Common myeloid progenitor, CD34-positive (primary cell): ENCODE data around the gene CRB2.

Experiments
- CTCF ChIA-PET: fragments of 350-600 bp; sonication (Branson Sonifier 250); formaldehyde crosslinking; loops from one replicate; lab custom pipeline; 2021; ENCODE audit warnings: antibody characterized with exemption; lab: Charles Lee
- POLR2A ChIA-PET: fragments of 350-600 bp; sonication (Branson Sonifier 250); formaldehyde crosslinking; loops from one replicate; lab custom pipeline; 2021; ENCODE audit warnings: antibody characterized with exemption; lab: Charles Lee
- DNase-seq, 3 donors: peaks; one replicate each; pipeline versions ENCODE4 v3.0.0 to v3.0.0-alpha.2; 2013
- H3K27ac ChIP-seq, 2 experiments: 1 replicate in 1 of 2; 2 replicates in 1 of 2; pipeline ENCODE4 v1.7.0; 2013; ENCODE audit warnings: inconsistent platforms in 2 of 2, low read length in 2 of 2, mild to moderate bottlenecking in 2 of 2, low read depth in 1 of 2, moderate library complexity in 1 of 2; ENCODE audit not compliant: severe bottlenecking in 2 of 2, insufficient read depth in 1 of 2, poor library complexity in 1 of 2
- H3K27me3 ChIP-seq, 5 experiments: replicated peaks in 2 of 5; 1 replicate in 3 of 5; 2 replicates in 2 of 5; pipeline versions ENCODE4 v1.6.1 to v1.7.0; 2013; ENCODE audit warnings: low read length in 4 of 5, mild to moderate bottlenecking in 2 of 5, moderate library complexity in 2 of 5, inconsistent platforms in 1 of 5; ENCODE audit not compliant: insufficient read depth in 5 of 5, control insufficient read depth in 4 of 5
- H3K36me3 ChIP-seq, 4 experiments: 1 replicate in 2 of 4; 2 replicates in 2 of 4; pipeline versions ENCODE4 v1.6.1 to v1.7.0; 2013; ENCODE audit warnings: low read length in 3 of 4, control low read depth in 1 of 4, mild to moderate bottlenecking in 1 of 4; ENCODE audit not compliant: control insufficient read depth in 4 of 4, insufficient read depth in 4 of 4
- H3K4me1 ChIP-seq, 4 experiments: 1 replicate in 3 of 4; 2 replicates in 1 of 4; pipeline versions ENCODE4 v1.6.1 to v1.7.1; 2013; ENCODE audit warnings: low read length in 3 of 4, mild to moderate bottlenecking in 3 of 4, control low read depth in 1 of 4, inconsistent platforms in 1 of 4, moderate library complexity in 1 of 4; ENCODE audit not compliant: control insufficient read depth in 4 of 4, insufficient read depth in 4 of 4; ENCODE audit errors: control extremely low read depth in 1 of 4
- H3K4me3 ChIP-seq, 7 experiments: 1 replicate in 4 of 7; 2 replicates in 3 of 7; pipeline versions ENCODE4 v1.5.1 to v1.7.0; 2013; ENCODE audit warnings: mild to moderate bottlenecking in 7 of 7, low read length in 6 of 7, moderate library complexity in 6 of 7, inconsistent platforms in 2 of 7, low read depth in 2 of 7, control low read depth in 1 of 7; ENCODE audit not compliant: insufficient read depth in 4 of 7, control insufficient read depth in 1 of 7; ENCODE audit errors: extremely low read depth in 1 of 7
- H3K9me3 ChIP-seq, 5 experiments: 1 replicate in 4 of 5; 2 replicates in 1 of 5; pipeline versions ENCODE4 v1.6.1 to v1.7.1; 2013; ENCODE audit warnings: low read length in 4 of 5, mild to moderate bottlenecking in 2 of 5, inconsistent platforms in 1 of 5, low read depth in 1 of 5, moderate library complexity in 1 of 5; ENCODE audit not compliant: control insufficient read depth in 4 of 5, insufficient read depth in 2 of 5; ENCODE audit errors: control extremely low read depth in 1 of 5
- WGBS: methylation state at CpG from one replicate; pipeline ENCODE4 v1.1.5; 2013; ENCODE audit not compliant: insufficient coverage; 5-methylcytosine and 5-hydroxymethylcytosine counted together

Gene CRB2

DNA sequence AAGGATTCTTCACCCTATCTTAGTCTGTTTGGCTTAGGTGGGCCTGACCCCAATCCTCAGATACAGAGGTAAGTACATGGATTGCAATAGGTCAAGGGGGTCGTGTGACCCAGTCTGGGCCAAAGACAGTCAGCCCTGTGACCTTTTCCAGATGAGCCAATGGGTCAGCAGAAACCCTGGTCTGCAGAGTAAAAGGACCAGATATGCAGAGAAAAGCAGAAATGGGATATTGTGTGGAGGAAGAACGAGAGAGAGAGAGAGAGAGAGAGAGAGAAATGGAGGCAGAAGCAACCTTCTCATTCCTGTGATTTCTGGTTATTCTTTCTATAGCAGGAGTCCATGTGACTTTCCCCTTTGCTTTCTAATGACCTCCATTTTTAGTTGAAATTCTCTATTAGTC, 40.4 kb upstream of the CRB2 start:
- ChIA-PET POLR2A (no interaction called here), CTCF (interaction anchor here (1.0 to 1.4 kb wide), 2 partner anchors 9 to 23 kb away, joined by 3 read pairs; no protein-coding TSS in a partner anchor)
- Histone ChIP-seq H3K36me3 (no peaks in the 10 kb centered on the region), H3K27me3 (no peaks in the 10 kb centered on the region), H3K4me1 (peaks cover 0 to 38% (median 15%) of the 10 kb centered on the region in 4 experiments), H3K27ac (no peak overlapping the region), H3K9me3 (no peaks in the 10 kb centered on the region), H3K4me3 (no peak overlapping the region)
- WGBS, result 100% methylated on average over 1 of the region's 2 CpGs
- no peak for DNase-seq

- Histone ChIP-seq H3K4me1 (peaks cover 0 to 43% (median 15%) of the 10 kb centered on the region in 4 experiments), H3K4me3 (no peak overlapping the region), H3K27me3 (no peaks in the 10 kb centered on the region), H3K27ac (no peak overlapping the region), H3K36me3 (no peaks in the 10 kb centered on the region), H3K9me3 (no peaks in the 10 kb centered on the region)
- POLR2A ChIA-PET, result no interaction called here
- CTCF ChIA-PET, result interaction anchor here (1.0 to 1.4 kb wide), 2 partner anchors 8 to 23 kb away, joined by 3 read pairs; no protein-coding TSS in a partner anchor
- peak in 2 of 3 donors; percentile 78 to 87 for DNase-seq
- WGBS, result 46% methylated on average over 4 of the region's 7 CpGs
These were observed 39.8 kb upstream of the CRB2 start for GRCh38 chr9:123316053-123316718.

DNA sequence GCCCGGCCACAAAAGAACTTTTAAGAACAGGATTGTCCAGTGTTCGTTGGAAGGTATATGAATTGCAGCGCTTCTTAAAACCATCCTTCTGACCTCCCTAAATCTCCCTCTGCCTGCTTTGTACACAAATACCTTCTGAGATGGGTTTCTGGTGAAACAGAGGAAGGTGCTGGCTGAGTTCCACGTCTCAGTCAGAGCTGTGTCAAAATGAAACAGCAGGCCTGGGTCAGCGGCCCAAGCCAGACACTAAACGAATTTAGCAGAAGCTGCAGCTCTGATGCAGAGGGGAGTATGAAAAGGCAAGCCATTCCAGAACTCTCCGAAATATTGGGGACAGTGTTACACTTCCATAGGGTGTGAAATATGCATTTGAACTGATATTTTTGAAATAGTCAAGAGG, 37.8 kb upstream of the CRB2 start:
- POLR2A ChIA-PET, result no interaction called here
- CTCF ChIA-PET, result interaction anchor here (1.1 to 1.6 kb wide), 3 partner anchors 8 to 31 kb away, joined by 4 to 5 read pairs (median 4); no protein-coding TSS in a partner anchor
- Histone ChIP-seq H3K9me3 (no peaks in the 10 kb centered on the region), H3K27me3 (no peaks in the 10 kb centered on the region), H3K4me3 (no peak overlapping the region), H3K36me3 (no peaks in the 10 kb centered on the region), H3K27ac (no peak overlapping the region), H3K4me1 (peaks cover 6 to 54% (median 29%) of the 10 kb centered on the region in 4 experiments)
- 71% methylated on average over 6 of the region's 7 CpGs for WGBS
- no peak for DNase-seq

GRCh38 chr9:123318961-123319421, 37.0 kb upstream of the CRB2 start:
- POLR2A ChIA-PET, result no interaction called here
- Histone ChIP-seq H3K4me3 (no peak overlapping the region), H3K27ac (no peak overlapping the region), H3K4me1 (peaks cover 9 to 62% (median 36%) of the 10 kb centered on the region in 4 experiments), H3K27me3 (no peaks in the 10 kb centered on the region), H3K36me3 (no peaks in the 10 kb centered on the region), H3K9me3 (no peaks in the 10 kb centered on the region)
- CTCF ChIA-PET, result interaction anchor here (1.1 to 1.6 kb wide), 5 partner anchors 9 to 31 kb away, joined by 4 to 5 read pairs (median 4); no protein-coding TSS in a partner anchor
- DNase-seq, result no peak
- 93% methylated on average over 7 of the region's 7 CpGs for WGBS

DNA sequence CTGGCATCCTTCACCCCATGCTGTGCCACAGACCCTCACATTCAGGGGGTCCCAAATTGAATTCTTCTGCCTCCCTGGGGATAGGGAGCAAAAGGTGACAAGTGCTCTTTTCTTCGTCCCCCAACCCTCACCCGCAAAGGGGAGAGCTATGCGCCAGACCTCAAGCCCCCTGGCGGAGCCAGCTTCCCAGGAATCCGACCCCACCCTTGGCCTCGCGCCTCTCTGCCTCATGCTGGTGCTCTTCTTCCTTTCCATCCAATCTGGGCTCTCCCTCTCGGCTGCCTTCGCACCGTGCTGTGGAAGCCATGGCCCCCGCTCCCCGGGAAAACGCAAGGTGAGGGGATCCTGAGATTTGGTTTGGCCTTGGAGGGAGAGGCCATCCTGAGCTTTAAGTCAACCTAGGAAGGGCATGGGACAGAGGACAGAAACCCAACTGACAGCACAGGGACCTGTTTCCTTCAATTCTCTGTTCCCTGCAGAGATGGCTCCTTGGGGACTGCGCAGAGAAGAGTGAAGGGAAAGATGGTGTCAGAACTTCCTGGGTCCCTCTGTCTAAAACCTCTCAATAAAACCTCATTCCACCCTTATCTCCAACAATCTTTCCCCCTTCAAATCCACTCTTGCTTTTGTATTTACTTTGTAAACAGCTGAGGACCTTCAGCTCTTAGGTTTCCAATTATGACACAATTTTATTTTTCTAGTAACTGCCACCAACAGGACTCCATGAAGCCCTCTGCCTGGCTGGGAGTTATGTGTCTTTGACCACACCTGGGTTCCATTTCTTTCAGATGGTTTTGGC, 36.3 kb upstream of the CRB2 start:
- no peak overlapping the region for H3K27ac ChIP-seq
- no peaks in the 10 kb centered on the region for H3K27me3 ChIP-seq
- ChIA-PET CTCF (interaction anchor here (1.3 to 1.4 kb wide), 2 partner anchors 12 kb away, joined by 4 to 5 read pairs; no protein-coding TSS in a partner anchor), POLR2A (no interaction called here)
- 97% methylated on average over 10 of the region's 14 CpGs for WGBS
- H3K4me3 ChIP-seq, result no peak overlapping the region
- DNase-seq, result no peak
- H3K36me3 ChIP-seq, result no peaks in the 10 kb centered on the region
- no peaks in the 10 kb centered on the region for H3K9me3 ChIP-seq
- peaks cover 9 to 68% (median 38%) of the 10 kb centered on the region in 4 experiments for H3K4me1 ChIP-seq

- Histone ChIP-seq H3K4me1 (peaks cover 9 to 68% (median 41%) of the 10 kb centered on the region in 4 experiments), H3K27me3 (no peaks in the 10 kb centered on the region), H3K27ac (no peak overlapping the region), H3K9me3 (no peaks in the 10 kb centered on the region), H3K36me3 (no peaks in the 10 kb centered on the region), H3K4me3 (no peak overlapping the region)
- CTCF ChIA-PET, result no interaction called here
- POLR2A ChIA-PET, result no interaction called here
- 91% methylated on average over 4 of the region's 5 CpGs for WGBS
- no peak for DNase-seq
These were observed 35.2 kb upstream of the CRB2 start for GRCh38 chr9:123320814-123321213.
